KMS-11 (cell line): ENCODE data around the gene KAZALD1.

Experiments
- H2AFZ ChIP-seq: fragments of 200-600 bp; sonication (generic); 2 replicates; pipeline ENCODE4 v1.6.1; 2016; ENCODE audit warnings: antibody characterized with exemption, mixed run types, low read depth
- H3K27ac ChIP-seq: fragments of 200-600 bp; sonication (generic); 2 replicates; pipeline ENCODE4 v1.6.1; 2016; ENCODE audit warnings: mild to moderate bottlenecking, mixed run types
- H3K27me3 ChIP-seq: fragments of 200-600 bp; sonication (generic); 2 replicates; pipeline ENCODE4 v1.6.1; 2017; ENCODE audit warnings: mild to moderate bottlenecking, low read depth, mixed run types, moderate library complexity; ENCODE audit not compliant: insufficient read depth
- H3K36me3 ChIP-seq: fragments of 200-600 bp; sonication (generic); 2 replicates; pipeline ENCODE4 v1.6.1; 2017; ENCODE audit warnings: mild to moderate bottlenecking, mixed run types; ENCODE audit not compliant: insufficient read depth
- H3K4me1 ChIP-seq: fragments of 200-600 bp; sonication (generic); 2 replicates; pipeline ENCODE4 v1.6.1; 2016; ENCODE audit warnings: mild to moderate bottlenecking, low read depth, mixed run types; ENCODE audit not compliant: poor library complexity, severe bottlenecking
- H3K4me2 ChIP-seq: fragments of 200-600 bp; sonication (generic); 2 replicates; pipeline ENCODE4 v1.7.0; 2016; ENCODE audit warnings: mild to moderate bottlenecking, mixed run types
- H3K4me3 ChIP-seq: fragments of 200-600 bp; sonication (generic); IDR thresholded peaks from 2 replicates; pipeline ENCODE4 v1.6.1; 2017; ENCODE audit warnings: low read depth, low read length, mixed read lengths; ENCODE audit not compliant: insufficient read depth
- H3K79me2 ChIP-seq: fragments of 200-600 bp; sonication (generic); 2 replicates; pipeline ENCODE4 v1.6.1; 2016; ENCODE audit warnings: low read depth, mixed run types; ENCODE audit not compliant: insufficient read depth
- H3K9ac ChIP-seq: fragments of 200-600 bp; sonication (generic); 2 replicates; pipeline ENCODE4 v1.6.1; 2016; ENCODE audit warnings: mild to moderate bottlenecking, mixed run types
- H4K20me1 ChIP-seq: fragments of 200-600 bp; sonication (generic); 2 replicates; pipeline ENCODE4 v1.6.1; 2016; ENCODE audit warnings: mild to moderate bottlenecking, mixed run types; ENCODE audit not compliant: insufficient read depth
- TF ChIP-seq, protein P1 (sequence below): fragments of 200-600 bp; sonication (generic); conservative IDR thresholded peaks from 2 replicates; pipeline ENCODE4 v1.6.1; 2017; ENCODE audit warnings: low read depth, mild to moderate bottlenecking, antibody characterized with exemption, low read length, moderate library complexity, mixed read lengths

The KAZALD1 gene

DNA sequence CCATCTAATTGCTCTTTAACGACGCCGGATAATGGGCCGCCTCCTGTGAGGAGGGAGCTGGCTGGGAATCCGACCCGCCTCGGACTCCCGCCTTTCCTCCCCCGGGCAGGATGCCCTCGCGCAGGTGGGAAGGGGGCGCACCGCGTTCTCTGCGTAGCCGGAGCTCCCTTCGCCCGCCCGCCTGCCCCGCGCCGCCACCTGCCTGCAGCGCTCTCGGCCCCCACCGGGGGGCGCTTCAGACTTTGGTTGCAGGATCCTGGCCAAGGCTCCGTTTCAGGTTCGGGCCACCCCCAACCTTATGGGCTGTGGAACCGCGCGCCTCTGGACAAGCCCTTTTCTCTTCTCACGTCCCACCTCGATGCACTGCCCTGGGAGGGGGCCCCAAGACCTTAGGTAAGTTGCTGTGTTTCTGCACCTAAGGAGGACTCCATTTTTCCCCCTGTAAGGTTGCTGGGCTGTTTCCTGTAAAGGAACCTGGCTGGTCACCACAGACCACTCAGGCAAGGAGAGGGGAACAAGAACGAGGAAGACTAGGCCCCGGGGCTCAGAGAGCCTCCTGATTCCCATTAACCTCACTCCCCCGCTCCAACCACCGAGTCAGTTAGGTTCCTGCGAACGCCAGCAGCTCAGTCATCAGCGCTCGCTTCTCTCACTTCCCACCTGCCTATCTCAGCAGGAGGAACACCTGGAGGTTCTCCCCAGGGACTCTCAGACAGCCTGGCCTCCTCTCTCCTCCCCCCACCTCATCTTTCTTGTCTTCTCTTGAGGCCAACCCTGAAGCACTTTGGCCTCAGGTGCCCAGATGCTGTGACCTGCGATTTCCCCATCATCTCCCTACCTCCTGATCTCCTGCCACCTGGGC, 11.3 kb upstream of the KAZALD1 start:
- H3K79me2 ChIP-seq, result 0 out of 2 replicates have a peak, but pooled peaks cover 4% of the 10 kb centered on the region
- no peak overlapping the region for H3K4me3 ChIP-seq
- H3K4me1 ChIP-seq, result no peaks in the 10 kb centered on the region
- TF ChIP-seq, protein P1, sequence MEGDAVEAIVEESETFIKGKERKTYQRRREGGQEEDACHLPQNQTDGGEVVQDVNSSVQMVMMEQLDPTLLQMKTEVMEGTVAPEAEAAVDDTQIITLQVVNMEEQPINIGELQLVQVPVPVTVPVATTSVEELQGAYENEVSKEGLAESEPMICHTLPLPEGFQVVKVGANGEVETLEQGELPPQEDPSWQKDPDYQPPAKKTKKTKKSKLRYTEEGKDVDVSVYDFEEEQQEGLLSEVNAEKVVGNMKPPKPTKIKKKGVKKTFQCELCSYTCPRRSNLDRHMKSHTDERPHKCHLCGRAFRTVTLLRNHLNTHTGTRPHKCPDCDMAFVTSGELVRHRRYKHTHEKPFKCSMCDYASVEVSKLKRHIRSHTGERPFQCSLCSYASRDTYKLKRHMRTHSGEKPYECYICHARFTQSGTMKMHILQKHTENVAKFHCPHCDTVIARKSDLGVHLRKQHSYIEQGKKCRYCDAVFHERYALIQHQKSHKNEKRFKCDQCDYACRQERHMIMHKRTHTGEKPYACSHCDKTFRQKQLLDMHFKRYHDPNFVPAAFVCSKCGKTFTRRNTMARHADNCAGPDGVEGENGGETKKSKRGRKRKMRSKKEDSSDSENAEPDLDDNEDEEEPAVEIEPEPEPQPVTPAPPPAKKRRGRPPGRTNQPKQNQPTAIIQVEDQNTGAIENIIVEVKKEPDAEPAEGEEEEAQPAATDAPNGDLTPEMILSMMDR, result peak; percentile 76
- no peak overlapping the region for H3K27ac ChIP-seq
- H4K20me1 ChIP-seq, result no peaks in the 10 kb centered on the region
- H3K36me3 ChIP-seq, result no peaks in the 10 kb centered on the region
- H3K4me2 ChIP-seq, result peak overlapping the region; percentile 46; the same call in 1 of the 2 replicates
- no peak overlapping the region for H3K9ac ChIP-seq
- peaks cover 5% of the 10 kb centered on the region; the same call in 1 of the 2 replicates for H3K27me3 ChIP-seq
- H2AFZ ChIP-seq, result 0 out of 2 replicates have a peak overlapping the region, but pooled peaks have one; percentile 14

DNA sequence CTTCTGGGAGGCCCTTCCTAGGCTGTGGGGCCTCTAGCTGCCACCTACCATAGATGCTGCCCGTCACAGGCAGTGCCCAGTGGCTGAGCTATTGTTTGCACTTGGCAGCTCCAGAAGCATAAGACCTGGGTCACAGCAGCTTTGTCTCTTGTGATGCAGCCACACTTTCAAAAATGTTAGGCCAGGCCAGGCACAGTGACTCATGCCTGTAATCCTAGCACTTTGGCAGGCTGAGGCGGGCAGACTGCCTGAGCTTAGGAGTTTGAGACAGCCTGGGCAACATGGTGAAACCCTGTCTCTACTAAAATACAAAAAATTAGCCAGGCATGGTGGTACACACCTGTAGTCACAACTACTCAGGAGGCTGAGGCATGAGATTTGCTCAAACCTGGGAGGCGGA, 9.5 kb upstream of the KAZALD1 start:
- Histone ChIP-seq H2AFZ (no peak overlapping the region), H3K27me3 (peaks cover 5% of the 10 kb centered on the region; the same call in 1 of the 2 replicates), H4K20me1 (no peaks in the 10 kb centered on the region; the same call in 1 of the 2 replicates), H3K79me2 (peaks cover 7% of the 10 kb centered on the region; the same call in 1 of the 2 replicates), H3K4me1 (no peaks in the 10 kb centered on the region), H3K9ac (no peak overlapping the region), H3K27ac (no peak overlapping the region), H3K4me3 (no peak overlapping the region), H3K4me2 (no peak overlapping the region), H3K36me3 (no peaks in the 10 kb centered on the region)
- TF ChIP-seq, protein P1, result no peak

DNA sequence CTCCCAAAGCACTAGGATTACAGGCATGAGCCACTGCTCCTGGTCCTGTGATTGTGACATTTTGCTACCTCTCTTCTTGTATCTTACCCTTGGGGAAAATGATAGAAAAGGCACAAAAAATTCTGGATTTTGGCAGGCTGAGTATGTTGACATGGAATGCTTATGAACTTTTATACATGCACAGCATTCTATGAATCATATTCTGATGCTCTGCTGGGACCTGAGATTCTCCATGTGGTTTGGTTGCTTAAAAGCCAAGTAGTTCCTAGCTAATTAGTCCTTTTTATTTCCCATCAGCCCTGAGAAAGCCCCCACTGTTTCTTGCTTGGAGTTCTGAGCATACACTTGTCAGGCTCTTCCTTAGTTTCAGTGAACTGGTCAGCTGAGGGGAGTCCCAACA, 8.3 kb upstream of the KAZALD1 start:
- H3K4me2 ChIP-seq, result no peak overlapping the region

DNA sequence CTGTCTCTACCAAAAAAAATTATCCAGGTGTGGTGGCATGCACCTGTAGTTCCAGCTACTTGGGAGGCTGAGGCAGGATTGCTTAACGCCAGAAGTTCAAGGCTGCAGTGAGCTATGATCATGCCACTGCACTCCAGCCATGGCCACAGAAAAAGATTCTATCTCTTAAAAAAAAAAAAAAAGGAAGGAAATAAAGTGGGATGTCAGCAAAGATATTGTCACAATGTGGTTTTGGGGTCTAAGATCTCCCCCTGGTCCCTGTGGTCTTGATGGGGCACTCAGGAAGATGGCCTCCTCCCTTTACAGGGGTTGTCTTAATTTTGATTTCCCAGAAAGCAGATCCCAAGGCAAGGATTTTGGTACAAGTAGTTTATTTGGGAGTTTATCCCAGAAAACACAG, 7.4 kb upstream of the KAZALD1 start:
- Histone ChIP-seq H3K9ac (no peak overlapping the region), H3K4me2 (no peak overlapping the region), H3K4me1 (peaks cover 15% of the 10 kb centered on the region), H3K4me3 (no peak overlapping the region), H3K36me3 (no peaks in the 10 kb centered on the region), H3K27me3 (peaks cover 3% of the 10 kb centered on the region; the same call in 1 of the 2 replicates), H3K27ac (no peak overlapping the region), H2AFZ (no peak overlapping the region), H4K20me1 (peaks cover 3% of the 10 kb centered on the region; the same call in 1 of the 2 replicates), H3K79me2 (peaks cover 27% of the 10 kb centered on the region)
- TF ChIP-seq, protein P1, result no peak

More for the DNA sequence above, 8.3 kb upstream of the KAZALD1 start:
- Histone ChIP-seq H3K4me1 (peaks cover 8% of the 10 kb centered on the region), H3K36me3 (no peaks in the 10 kb centered on the region), H3K27me3 (peaks cover 5% of the 10 kb centered on the region; the same call in 1 of the 2 replicates), H3K79me2 (peaks cover 20% of the 10 kb centered on the region; the same call in 1 of the 2 replicates), H3K9ac (no peak overlapping the region), H3K4me3 (no peak overlapping the region), H2AFZ (no peak overlapping the region), H3K27ac (no peak overlapping the region), H4K20me1 (no peaks in the 10 kb centered on the region; the same call in 1 of the 2 replicates)
- TF ChIP-seq, protein P1, result no peak
